GM18858 (cell line): Measurements from ENCODE around the gene DIO2.

Source experiments
- ATAC-seq: cut with Tn5 transposase; IDR thresholded peaks from one replicate; pipeline ENCODE4 v1.9.1; 2021; ENCODE audit not compliant: unreplicated experiment

DIO2 gene

DNA sequence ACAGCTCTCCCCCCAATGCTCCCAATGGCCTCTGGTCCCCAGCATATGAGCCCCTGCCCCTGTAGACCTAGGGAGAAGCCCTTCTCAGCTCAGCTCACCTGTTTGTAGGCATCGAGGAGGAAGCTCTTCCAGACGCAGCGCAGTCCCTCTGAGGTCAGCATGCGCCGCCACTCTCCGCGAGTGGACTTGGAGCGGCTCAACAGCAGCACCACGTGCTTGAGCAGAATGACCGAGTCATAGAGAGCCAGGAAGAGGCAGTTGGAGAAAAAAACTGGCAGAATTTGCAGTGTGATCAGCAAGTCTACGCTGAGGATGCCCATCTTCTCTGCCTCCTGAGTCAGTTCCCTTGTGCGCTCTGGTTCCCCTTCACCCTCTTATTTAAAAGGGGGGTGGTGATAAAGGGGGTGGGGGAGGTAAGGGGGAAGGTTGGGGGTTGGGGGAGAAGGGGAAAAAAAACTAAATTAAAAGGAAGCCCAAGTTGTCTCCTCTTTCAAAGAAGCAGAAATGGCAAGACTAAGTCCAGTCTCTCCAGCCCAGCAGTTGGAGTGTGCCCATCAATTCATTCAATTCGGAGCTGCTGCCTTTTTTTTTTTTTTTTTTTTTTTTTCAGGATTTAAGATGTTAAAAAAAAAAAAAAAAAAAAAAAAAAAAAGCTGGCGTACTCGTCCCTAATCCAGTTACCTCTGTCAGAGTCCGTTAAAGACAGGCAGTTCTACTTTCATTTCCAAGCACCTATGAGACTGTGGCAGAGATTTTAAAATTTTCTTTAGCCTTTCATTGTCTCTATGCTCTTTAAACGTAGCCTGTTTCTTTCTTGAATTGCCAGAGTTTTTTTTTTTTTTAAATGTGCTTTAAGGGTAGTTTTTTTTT, at the start of gene DIO2:
Gene DIO2, minus strand, starts transcription at position 352 of the 870 bp plus-strand sequence. Its CDS starts 32 bp downstream, at position 320.
- no peak for ATAC-seq

- ATAC-seq = no peak
Observed at GRCh38 chr14:80260645-80261044, 49.3 kb upstream of the DIO2 start.

GRCh38 chr14:80239631-80240030, 28.3 kb upstream of the DIO2 start:
- no peak for ATAC-seq

GRCh38 chr14:80237143-80237542, 25.8 kb upstream of the DIO2 start:
- ATAC-seq = no peak

- ATAC-seq = no peak
Observed at GRCh38 chr14:80233470-80234089, 22.3 kb upstream of the DIO2 start.

- ATAC-seq = no peak
Observed at GRCh38 chr14:80231702-80232101, 20.4 kb upstream of the DIO2 start.

- no peak for ATAC-seq
Observed at GRCh38 chr14:80223696-80224465, 12.6 kb upstream of the DIO2 start.

GRCh38 chr14:80216818-80217217, 5.5 kb upstream of the DIO2 start:
- no peak for ATAC-seq

- no peak for ATAC-seq
Observed at GRCh38 chr14:80215756-80216581, 4.7 kb upstream of the DIO2 start.

GRCh38 chr14:80215081-80215480, 3.8 kb upstream of the DIO2 start:
- no peak for ATAC-seq

GRCh38 chr14:80213602-80214001, 2.3 kb upstream of the DIO2 start:
- ATAC-seq = no peak

GRCh38 chr14:80212023-80212397, 706 bp upstream of the DIO2 start:
- no peak for ATAC-seq

DNA sequence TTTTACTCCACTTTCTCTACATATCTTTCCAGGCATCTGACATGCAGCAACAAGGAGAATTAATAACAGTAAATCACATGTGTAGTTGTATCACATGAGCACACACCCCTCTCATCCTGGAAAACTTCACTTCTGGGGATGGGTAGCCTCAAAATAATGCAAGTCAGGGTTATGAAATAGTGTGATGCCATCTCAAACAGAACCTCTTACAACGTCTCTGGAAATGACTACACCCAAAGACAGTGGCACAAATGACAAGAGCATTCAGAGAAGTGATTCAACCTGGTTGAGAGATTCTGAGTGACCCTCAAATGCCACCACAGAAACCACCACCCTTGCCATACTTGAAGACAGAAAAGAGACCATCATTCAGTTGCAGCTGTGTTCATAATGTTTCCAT, 2.8 kb downstream of the DIO2 start:
- no peak for ATAC-seq

DNA sequence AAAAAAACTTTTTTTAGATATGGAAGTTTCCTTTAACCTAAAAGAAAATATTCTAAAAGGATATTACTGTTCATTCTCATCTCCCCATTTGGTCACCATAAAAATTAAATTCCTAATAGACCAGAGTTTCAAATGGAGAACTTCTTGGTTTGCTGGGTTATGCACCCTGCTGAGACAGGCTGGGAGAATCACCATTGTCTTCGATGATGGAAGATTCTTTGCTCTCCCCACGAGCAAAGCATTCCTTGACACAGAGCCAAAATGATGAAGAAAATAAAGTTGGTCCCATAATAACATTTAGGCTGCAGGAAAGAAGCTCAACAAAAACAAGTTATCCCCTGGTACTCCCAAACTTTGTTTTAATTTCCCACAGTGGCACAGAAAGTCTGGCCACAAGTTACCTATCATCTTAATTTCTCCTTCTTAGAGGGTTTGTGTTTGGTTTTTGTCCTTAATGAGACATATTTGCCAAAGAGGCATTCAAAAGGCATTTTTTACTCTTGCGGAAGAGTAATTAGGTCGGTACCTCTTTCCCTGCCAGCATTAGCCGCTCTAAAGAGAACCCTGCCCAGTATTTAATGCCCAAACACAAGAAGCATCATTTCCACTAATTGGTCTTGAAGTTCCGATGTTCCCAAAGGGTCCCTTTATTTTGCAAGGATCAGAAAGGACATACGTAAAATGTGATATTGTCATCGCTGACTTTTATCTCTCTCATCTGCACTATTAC, 4.8 kb downstream of the DIO2 start:
- no peak for ATAC-seq

DNA sequence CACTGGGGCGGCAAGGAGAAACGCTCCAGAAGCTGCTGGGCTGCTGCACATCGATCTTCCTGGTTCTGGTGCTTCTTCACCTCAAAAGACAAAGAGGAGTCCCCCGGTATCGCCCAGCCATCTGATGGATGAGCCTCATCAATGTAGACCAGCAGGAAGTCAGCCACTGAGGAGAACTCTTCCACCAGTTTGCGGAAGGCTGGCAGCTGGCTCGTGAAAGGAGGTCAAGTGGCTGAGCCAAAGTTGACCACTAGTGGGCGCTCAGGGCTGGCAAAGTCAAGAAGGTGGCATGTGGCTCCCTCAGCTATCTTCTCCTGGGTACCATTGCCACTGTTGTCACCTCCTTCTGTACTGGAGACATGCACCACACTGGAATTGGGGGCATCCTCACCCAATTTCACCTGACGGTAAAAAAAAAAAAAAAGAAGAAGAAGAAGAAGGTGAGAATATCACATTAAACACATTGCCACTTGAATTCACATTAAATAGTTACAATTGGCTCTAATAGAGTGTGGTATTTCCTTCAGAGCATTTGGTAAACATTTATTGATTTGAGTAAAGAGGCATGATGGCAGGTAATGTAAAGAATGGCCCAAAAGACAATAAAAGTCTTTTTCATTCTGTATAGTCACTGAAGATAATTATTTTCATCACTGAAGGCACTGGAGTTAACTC, 8.3 kb downstream of the DIO2 start:
- ATAC-seq = no peak

- no peak for ATAC-seq
Observed at GRCh38 chr14:80200093-80200492, 11.2 kb downstream of the DIO2 start.

DNA sequence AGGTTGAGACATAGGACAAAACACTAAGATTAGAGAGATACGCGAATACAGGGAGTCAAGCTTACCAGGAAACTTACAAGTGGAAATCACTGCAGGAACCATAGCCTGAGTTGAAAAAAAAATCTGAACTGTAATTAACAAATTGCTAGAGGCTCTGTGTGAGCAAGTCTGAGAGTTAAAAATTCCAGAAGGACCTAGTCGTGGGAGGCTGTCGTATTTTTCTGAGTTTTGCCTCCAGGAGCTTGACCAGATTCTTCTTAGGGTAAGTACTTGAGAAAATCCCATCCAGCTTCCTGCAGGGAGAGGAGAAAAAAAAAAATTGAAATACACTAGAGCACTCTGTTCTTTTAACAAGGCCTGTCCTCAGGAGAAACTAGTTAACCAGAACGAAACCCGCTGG, 22.7 kb downstream of the DIO2 start:
- no peak for ATAC-seq

- ATAC-seq = no peak
Observed at GRCh38 chr14:80186301-80186800, 25.0 kb downstream of the DIO2 start.

DNA sequence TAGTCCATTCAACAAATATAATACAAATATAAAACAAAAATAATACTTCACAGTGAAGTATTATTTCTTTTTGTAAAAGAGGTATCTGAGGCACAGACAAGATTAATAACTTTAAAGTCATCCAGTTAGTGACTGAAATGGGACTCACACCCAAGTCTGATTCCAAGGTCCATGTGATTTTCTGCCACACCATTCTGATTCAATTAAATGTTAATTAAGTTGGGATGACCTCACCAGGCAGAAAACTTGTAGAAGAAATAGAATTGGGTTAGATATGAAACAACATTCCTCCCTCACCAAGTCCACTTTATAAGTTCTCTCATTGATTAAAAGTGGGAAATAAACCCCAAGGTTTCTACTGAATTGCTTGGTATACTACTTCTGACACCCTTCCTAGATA, 34.4 kb downstream of the DIO2 start:
- ATAC-seq = no peak
